H1 (cell line): ENCODE measurements around the gene WNT1. TPM values are rescaled to one million over a fixed set of nuclear protein-coding genes. Genes with fewer than 3 reads are reported as not detected.

Experiments
- CTCF ChIA-PET: fragments of 300-600 bp; sonication (Branson Sonifier 250); formaldehyde crosslinking; loops from one replicate; lab custom pipeline; 2021; ENCODE audit not compliant: partially characterized antibody; lab: Charles Lee
- POLR2A ChIA-PET: fragments of 300-600 bp; sonication (Branson Sonifier 250); formaldehyde crosslinking; loops from one replicate; lab custom pipeline; 2021; ENCODE audit warnings: inconsistent platforms; ENCODE audit not compliant: partially characterized antibody; lab: Charles Lee
- DNase-seq, 2 experiments: peaks; one replicate each; pipeline versions ENCODE4 v3.0.0 to v3.0.0-alpha.2; 2010 to 2022; ENCODE audit warnings: low spot score in 2 of 2, low read depth in 1 of 2, mixed read lengths in 1 of 2
- FAIRE-seq: peaks from 2 replicates; lab custom pipeline; 2011; peaks lifted over from hg19 to GRCh38; lab: Jason Lieb, UNC
- H2AFZ ChIP-seq: 2 replicates; pipeline ENCODE4 v1.8.1; 2012; ENCODE audit warnings: low read length, inconsistent platforms
- H2AK5ac ChIP-seq: 2 replicates; pipeline ENCODE4 v1.6.1; 2013; ENCODE audit warnings: low read depth, low read length
- H2BK120ac ChIP-seq: replicated peaks from 2 replicates; pipeline ENCODE3; 2013; ENCODE audit warnings: low read depth, low read length, inconsistent platforms
- H2BK12ac ChIP-seq: 2 replicates; pipeline ENCODE4 v1.6.1; 2013; ENCODE audit warnings: low read depth, low read length
- H2BK15ac ChIP-seq: 2 replicates; pipeline ENCODE4 v1.6.1; 2013; ENCODE audit warnings: low read length
- H2BK20ac ChIP-seq: 2 replicates; pipeline ENCODE4 v1.6.1; 2013; ENCODE audit warnings: low read length
- H2BK5ac ChIP-seq: 2 replicates; pipeline ENCODE4 v1.6.1; 2013; ENCODE audit warnings: low read depth, low read length
- H3K14ac ChIP-seq: 2 replicates; pipeline ENCODE4 v1.6.1; 2013; ENCODE audit warnings: inconsistent platforms; ENCODE audit not compliant: insufficient read length
- H3K18ac ChIP-seq: 2 replicates; pipeline ENCODE4 v1.6.1; 2013; ENCODE audit warnings: low read length; ENCODE audit errors: extremely low read depth
- H3K23ac ChIP-seq: 2 replicates; pipeline ENCODE4 v1.6.1; 2013; ENCODE audit warnings: inconsistent platforms; ENCODE audit not compliant: insufficient read length
- H3K23me2 ChIP-seq: 2 replicates; pipeline ENCODE4 v1.6.1; 2013; ENCODE audit warnings: low read depth, low read length
- H3K27ac ChIP-seq: 2 replicates; pipeline ENCODE4 v1.6.1; 2011; ENCODE audit warnings: low read depth, low read length, inconsistent platforms
- H3K27me3 ChIP-seq, 4 experiments: replicated peaks in 1 of 4; 1 replicate in 1 of 4; 2 replicates in 3 of 4; pipeline versions ENCODE4 v1.6.1 to v1.8.1; 2011 to 2013; ENCODE audit warnings: low read length in 3 of 4, mild to moderate bottlenecking in 3 of 4, inconsistent platforms in 2 of 4, mixed read lengths in 2 of 4, moderate library complexity in 1 of 4; ENCODE audit not compliant: control insufficient read depth in 3 of 4, insufficient read depth in 3 of 4; ENCODE audit errors: extremely low read depth in 1 of 4
- H3K36me3 ChIP-seq, 4 experiments: 2 replicates each; pipeline versions ENCODE4 v1.6.1 to v1.8.1; 2011 to 2013; ENCODE audit warnings: mild to moderate bottlenecking in 4 of 4, low read length in 3 of 4, moderate library complexity in 2 of 4, control low read depth in 1 of 4, inconsistent platforms in 1 of 4; ENCODE audit not compliant: insufficient read depth in 4 of 4, control insufficient read depth in 2 of 4
- H3K4ac ChIP-seq: replicated peaks from 2 replicates; pipeline ENCODE3; 2013; ENCODE audit warnings: low read length, low read depth, mixed read lengths, inconsistent platforms; ENCODE audit not compliant: insufficient read length
- H3K4me1 ChIP-seq, 4 experiments: replicated peaks in 1 of 4; 1 replicate in 1 of 4; 2 replicates in 3 of 4; pipeline versions ENCODE4 v1.6.1 to v1.8.1; 2011 to 2013; ENCODE audit warnings: low read length in 3 of 4, inconsistent platforms in 2 of 4, mixed read lengths in 1 of 4; ENCODE audit not compliant: insufficient read depth in 4 of 4, control insufficient read depth in 3 of 4
- H3K4me2 ChIP-seq, 2 experiments: 2 replicates each; pipeline versions ENCODE4 v1.6.1 to v1.8.1; 2011 to 2013; ENCODE audit warnings: low read depth in 2 of 2, low read length in 2 of 2, control low read depth in 1 of 2, inconsistent platforms in 1 of 2, mild to moderate bottlenecking in 1 of 2; ENCODE audit not compliant: insufficient read depth in 1 of 2
- H3K4me3 ChIP-seq, 4 experiments: fragments of 200-600, 300-600 bp in 1 of 4; sonication (generic), shearing (Covaris generic), sonication (Bioruptor Twin) in 1 of 4; 2 replicates each; pipeline versions ENCODE4 v1.5.1 to v1.8.1; 2011 to 2016; ENCODE audit warnings: low read length in 4 of 4, low read depth in 3 of 4, control low read depth in 2 of 4, inconsistent platforms in 2 of 4, mild to moderate bottlenecking in 2 of 4, mixed read lengths in 1 of 4, moderate library complexity in 1 of 4; ENCODE audit not compliant: insufficient read depth in 2 of 4; ENCODE audit errors: extremely low read depth in 1 of 4
- H3K56ac ChIP-seq: replicated peaks from 2 replicates; pipeline ENCODE3; 2013; ENCODE audit warnings: low read depth, mild to moderate bottlenecking, mixed read lengths, low read length, inconsistent platforms; ENCODE audit not compliant: insufficient read length
- H3K79me1 ChIP-seq: 2 replicates; pipeline ENCODE4 v1.6.1; 2013; ENCODE audit warnings: low read depth, low read length, control low read depth
- H3K79me2 ChIP-seq, 2 experiments: 2 replicates each; pipeline versions ENCODE4 v1.6.1 to v1.8.1; 2012 to 2013; ENCODE audit warnings: low read length in 2 of 2, mild to moderate bottlenecking in 2 of 2, inconsistent platforms in 1 of 2; ENCODE audit not compliant: insufficient read depth in 2 of 2, control insufficient read depth in 1 of 2
- H3K9ac ChIP-seq, 4 experiments: replicated peaks in 1 of 4; 1 replicate in 1 of 4; 2 replicates in 3 of 4; pipeline versions ENCODE4 v1.6.1 to v1.8.1; 2011 to 2013; ENCODE audit warnings: low read depth in 3 of 4, low read length in 3 of 4, control low read depth in 2 of 4, mild to moderate bottlenecking in 2 of 4, moderate library complexity in 2 of 4, inconsistent platforms in 1 of 4; ENCODE audit errors: extremely low read depth in 1 of 4
- H3K9me3 ChIP-seq, 2 experiments: 2 replicates each; pipeline versions ENCODE4 v1.6.1 to v1.8.1; 2012 to 2013; ENCODE audit warnings: mild to moderate bottlenecking in 2 of 2, moderate library complexity in 2 of 2, control low read depth in 1 of 2, inconsistent platforms in 1 of 2, low read depth in 1 of 2, low read length in 1 of 2, mixed read lengths in 1 of 2; ENCODE audit not compliant: insufficient read depth in 2 of 2
- H4K20me1 ChIP-seq, 2 experiments: replicated peaks in 1 of 2; 2 replicates each; pipeline versions ENCODE3 to v1.8.1; 2011 to 2013; ENCODE audit warnings: inconsistent platforms in 2 of 2, low read length in 2 of 2, mild to moderate bottlenecking in 1 of 2; ENCODE audit not compliant: insufficient read depth in 2 of 2, control insufficient read depth in 1 of 2
- H4K5ac ChIP-seq: 2 replicates; pipeline ENCODE4 v1.6.1; 2013; ENCODE audit warnings: low read length, low read depth, mixed read lengths, inconsistent platforms; ENCODE audit not compliant: insufficient read length
- H4K8ac ChIP-seq: 2 replicates; pipeline ENCODE4 v1.8.0; 2013; ENCODE audit warnings: mild to moderate bottlenecking, moderate library complexity, low read length, inconsistent platforms; ENCODE audit not compliant: insufficient read depth; ENCODE audit errors: extremely low read depth
- H4K91ac ChIP-seq: replicated peaks from 2 replicates; pipeline ENCODE3; 2013; ENCODE audit warnings: low read length, mixed read lengths, inconsistent platforms; ENCODE audit not compliant: insufficient read length
- HDAC2 ChIP-seq, 2 experiments: fragments of 300-600 bp in 1 of 2; sonication (generic) in 1 of 2; IDR thresholded peaks; 2 replicates each; pipeline ENCODE4 v1.6.1; 2011 to 2012; ENCODE audit warnings: low read depth in 2 of 2, low read length in 2 of 2, mild to moderate bottlenecking in 2 of 2, moderate library complexity in 2 of 2, borderline replicate concordance in 1 of 2, inconsistent platforms in 1 of 2
- RAD21 ChIP-seq, 2 experiments: IDR thresholded peaks in 1 of 2; conservative IDR thresholded peaks in 1 of 2; 2 replicates each; pipeline ENCODE4 v1.6.1; 2011; ENCODE audit warnings: low read depth in 2 of 2, low read length in 2 of 2, improper control_type of control experiment in 1 of 2, inconsistent platforms in 1 of 2, mild to moderate bottlenecking in 1 of 2, moderate library complexity in 1 of 2
- SIN3A ChIP-seq, 2 experiments: IDR thresholded peaks in 1 of 2; conservative IDR thresholded peaks in 1 of 2; 2 replicates each; pipeline ENCODE4 v1.6.1; 2011 to 2012; ENCODE audit warnings: low read length in 2 of 2, improper control_type of control experiment in 1 of 2, low read depth in 1 of 2, mild to moderate bottlenecking in 1 of 2
- SUZ12 ChIP-seq: fragments of 200-600 bp; sonication (generic); IDR thresholded peaks from 2 replicates; pipeline ENCODE4 v1.6.1; 2012; ENCODE audit warnings: mild to moderate bottlenecking, inconsistent platforms, low read length, moderate library complexity, mixed read lengths
- TAF7 ChIP-seq: optimal IDR thresholded peaks from 2 replicates; pipeline ENCODE3; 2011; ENCODE audit warnings: low read depth, mild to moderate bottlenecking, inconsistent platforms, low read length, moderate library complexity, borderline replicate concordance
- YY1 ChIP-seq: IDR thresholded peaks from 2 replicates; pipeline ENCODE4 v1.6.1; 2011; ENCODE audit warnings: low read depth, mild to moderate bottlenecking, low read length
- WGBS, 2 experiments: shearing (Covaris generic) in 1 of 2; methylation state at CpG; one replicate each; pipeline versions ENCODE4 v1.1.6 to v1.1.7; 2013 to 2015; ENCODE audit warnings: low lambda C conversion rate in 2 of 2, mixed read lengths in 2 of 2, inconsistent platforms in 1 of 2, low coverage in 1 of 2, missing lambda C conversion rate in 1 of 2; ENCODE audit not compliant: insufficient replicate concordance in 2 of 2, insufficient coverage in 1 of 2, insufficient read length in 1 of 2; ENCODE audit errors: extremely low coverage in 1 of 2, missing lambda C conversion rate in 1 of 2; 5-methylcytosine and 5-hydroxymethylcytosine counted together
- polyA plus RNA-seq, 7 experiments: library from polyadenylated mRNA; depleted of rRNA in 3 of 7; stranded (reverse) in 5 of 7; unstranded in 2 of 7; fragments of >200 nt in 5 of 7; fragments of 200-250 nt in 2 of 7; gene quantifications; 1 replicate in 5 of 7; 2 replicates in 1 of 7; 4 replicates in 1 of 7; pipeline versions ENCODE4 v1.2.1 to v1.2.3, GENCODE V29; 2011 to 2013; ENCODE audit warnings: missing spikeins in 2 of 7, mixed read lengths in 2 of 7
- total RNA-seq: library from RNA; stranded (reverse); fragmentation: NEBNext Ultra II Directional; extraction: Animal tissue kit (Norgen Biotek cat#: 25700); gene quantifications from 2 replicates; pipeline ENCODE4 v1.2.1, GENCODE V29; 2021
- TF ChIP-seq, protein P1 (sequence below), 3 experiments: IDR thresholded peaks; 1 replicate in 2 of 3; 2 replicates in 1 of 3; pipeline versions ENCODE4 v1.5.1 to v1.6.1; 2011; ENCODE audit warnings: low read length in 3 of 3, mild to moderate bottlenecking in 3 of 3, inconsistent platforms in 2 of 3, low read depth in 1 of 3, moderate library complexity in 1 of 3; ENCODE audit not compliant: insufficient read depth in 1 of 3; ENCODE audit errors: control extremely low read depth in 1 of 3

WNT1 gene
- total and polyA plus RNA-seq, 2 of the 8 experiments (the other 6 are each of a cell fraction or from before 2014, with no cell fraction given), result not detected

GRCh38 chr12:48988030-48988649 lies 10.0 kb downstream of the WNT1 start:
- Histone ChIP-seq H3K79me2 (no peaks in the 10 kb centered on the region), H2BK120ac (no peak overlapping the region), H3K36me3 (no peaks in the 10 kb centered on the region), H4K5ac (no peak overlapping the region), H3K4me1 (peaks cover 0 to 4% (median 0%) of the 10 kb centered on the region in 4 experiments; a peak in 2 of 7 replicates), H3K56ac (no peak overlapping the region), H3K23me2 (no peaks in the 10 kb centered on the region; the same call in 1 of the 2 replicates), H2BK12ac (no peak overlapping the region), H2BK5ac (no peak overlapping the region), H2BK15ac (no peak overlapping the region), H3K4ac (no peak overlapping the region), H2BK20ac (no peak overlapping the region), H2AK5ac (no peak overlapping the region), H3K9me3 (no peaks in the 10 kb centered on the region), H4K91ac (no peak overlapping the region), H4K20me1 (peaks cover 0 to 4% of the 10 kb centered on the region in 2 experiments), H4K8ac (no peak overlapping the region), H3K4me2 (no peak overlapping the region), H2AFZ (no peak overlapping the region), H3K79me1 (no peaks in the 10 kb centered on the region), H3K27ac (no peak overlapping the region), H3K9ac (no peak overlapping the region), H3K18ac (no peak overlapping the region), H3K4me3 (no peak overlapping the region), H3K27me3 (peaks cover 18 to 55% (median 44%) of the 10 kb centered on the region in 4 experiments), H3K14ac (no peak overlapping the region), H3K23ac (no peak overlapping the region)
- FAIRE-seq (peak; percentile 88), DNase-seq (peak in 1 of 2 experiments; percentile 98)
- 39% methylated on average over 16 of the region's 16 CpGs; no CpG with 5 or more reads in 1 of the 2 experiments for WGBS, 2 experiments
- ChIA-PET POLR2A (interaction anchor here (0.6 to 1.7 kb wide), 13 partner anchors 8 to 142 kb away, joined by 3 to 8 read pairs (median 3); partner anchors contain the start of genes RND1 and WNT1), CTCF (interaction anchor here (0.6 to 40.8 kb wide), 47 partner anchors 3 to 358 kb away, joined by 3 to 1336 read pairs (median 4); partner anchors contain the start of genes ARF3, DDN, DDX23 and DHH)
- TF ChIP-seq SIN3A (conservative IDR thresholded peaks at IDR 0.05 in 1 of 2, IDR thresholded peaks at IDR 0.05 in 1 of 2; ENCODE audit: low read depth in 1 of 2, low read length in 2 of 2) (0 out of 4 replicates have a peak, but pooled peaks of 1 of the 2 experiments have one; percentile 49), TAF7 (no peak), RAD21 (IDR thresholded peaks at IDR 0.05 in 1 of 2, conservative IDR thresholded peaks at IDR 0.05 in 1 of 2; ENCODE audit: low read depth in 2 of 2, low read length in 2 of 2) (peak; percentile 56 to 65), SUZ12 (no peak), HDAC2 (IDR thresholded peaks at IDR 0.05; ENCODE audit: borderline replicate concordance in 1 of 2, low read depth in 2 of 2, low read length in 2 of 2) (no peak), YY1 (0 out of 2 replicates have a peak, but pooled peaks have one; percentile 41)
- TF ChIP-seq, protein P1, sequence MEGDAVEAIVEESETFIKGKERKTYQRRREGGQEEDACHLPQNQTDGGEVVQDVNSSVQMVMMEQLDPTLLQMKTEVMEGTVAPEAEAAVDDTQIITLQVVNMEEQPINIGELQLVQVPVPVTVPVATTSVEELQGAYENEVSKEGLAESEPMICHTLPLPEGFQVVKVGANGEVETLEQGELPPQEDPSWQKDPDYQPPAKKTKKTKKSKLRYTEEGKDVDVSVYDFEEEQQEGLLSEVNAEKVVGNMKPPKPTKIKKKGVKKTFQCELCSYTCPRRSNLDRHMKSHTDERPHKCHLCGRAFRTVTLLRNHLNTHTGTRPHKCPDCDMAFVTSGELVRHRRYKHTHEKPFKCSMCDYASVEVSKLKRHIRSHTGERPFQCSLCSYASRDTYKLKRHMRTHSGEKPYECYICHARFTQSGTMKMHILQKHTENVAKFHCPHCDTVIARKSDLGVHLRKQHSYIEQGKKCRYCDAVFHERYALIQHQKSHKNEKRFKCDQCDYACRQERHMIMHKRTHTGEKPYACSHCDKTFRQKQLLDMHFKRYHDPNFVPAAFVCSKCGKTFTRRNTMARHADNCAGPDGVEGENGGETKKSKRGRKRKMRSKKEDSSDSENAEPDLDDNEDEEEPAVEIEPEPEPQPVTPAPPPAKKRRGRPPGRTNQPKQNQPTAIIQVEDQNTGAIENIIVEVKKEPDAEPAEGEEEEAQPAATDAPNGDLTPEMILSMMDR (IDR thresholded peaks at IDR 0.05; ENCODE audit: control extremely low read depth in 1 of 3, insufficient read depth in 1 of 3, low read depth in 1 of 3, low read length in 3 of 3), result peak in 2 of 3 experiments; percentile 86 to 98; a peak in 3 of 4 replicates
